Measurements from ENCODE around the gene MOG. TPM values are rescaled to one million over a fixed set of nuclear protein-coding genes. Genes with fewer than 3 reads are reported as not detected.

MOG gene
- total RNA-seq, 2 experiments from 2014 or later: not detected

GRCh38 chr6:29647927-29648642, 8.8 kb upstream of the MOG start:
- Histone ChIP-seq H3K4me2 (ENCODE audit: low read length) (no peak overlapping the region), H3K27ac (ENCODE audit: low read depth, low read length, poor library complexity, severe bottlenecking) (no peak overlapping the region), H3K4me1 (ENCODE audit: insufficient read depth, low read length, poor library complexity, severe bottlenecking) (peaks cover 10% of the 10 kb centered on the region), H4K20me1 (ENCODE audit: insufficient read depth, low read length) (no peaks in the 10 kb centered on the region), H3K4me3 (ENCODE audit: low read depth, low read length, poor library complexity, severe bottlenecking) (no peak overlapping the region), H3K36me3 (ENCODE audit: insufficient read depth, low read length) (no peaks in the 10 kb centered on the region), H3K9me2 (ENCODE audit: insufficient read depth, low read length) (no peaks in the 10 kb centered on the region), H3K9me3 (ENCODE audit: low read length) (no peaks in the 10 kb centered on the region), H2AFZ (ENCODE audit: low read length) (no peak overlapping the region), H3K79me2 (ENCODE audit: insufficient read depth, low read depth, low read length) (no peaks in the 10 kb centered on the region)
- ChIA-PET POLR2A (interaction anchor here (0.6 to 0.7 kb wide), 2 partner anchors 50 to 546 kb away, joined by 3 read pairs; no protein-coding TSS in a partner anchor), CTCF (ENCODE audit: unreplicated experiment) (interaction anchor here (0.6 to 1.0 kb wide), 2 partner anchors 14 to 703 kb away, joined by 3 to 4 read pairs; no protein-coding TSS in a partner anchor)
- peak; percentile 36 for DNase-seq (ENCODE audit: low spot score)
- TF ChIP-seq, protein P1, sequence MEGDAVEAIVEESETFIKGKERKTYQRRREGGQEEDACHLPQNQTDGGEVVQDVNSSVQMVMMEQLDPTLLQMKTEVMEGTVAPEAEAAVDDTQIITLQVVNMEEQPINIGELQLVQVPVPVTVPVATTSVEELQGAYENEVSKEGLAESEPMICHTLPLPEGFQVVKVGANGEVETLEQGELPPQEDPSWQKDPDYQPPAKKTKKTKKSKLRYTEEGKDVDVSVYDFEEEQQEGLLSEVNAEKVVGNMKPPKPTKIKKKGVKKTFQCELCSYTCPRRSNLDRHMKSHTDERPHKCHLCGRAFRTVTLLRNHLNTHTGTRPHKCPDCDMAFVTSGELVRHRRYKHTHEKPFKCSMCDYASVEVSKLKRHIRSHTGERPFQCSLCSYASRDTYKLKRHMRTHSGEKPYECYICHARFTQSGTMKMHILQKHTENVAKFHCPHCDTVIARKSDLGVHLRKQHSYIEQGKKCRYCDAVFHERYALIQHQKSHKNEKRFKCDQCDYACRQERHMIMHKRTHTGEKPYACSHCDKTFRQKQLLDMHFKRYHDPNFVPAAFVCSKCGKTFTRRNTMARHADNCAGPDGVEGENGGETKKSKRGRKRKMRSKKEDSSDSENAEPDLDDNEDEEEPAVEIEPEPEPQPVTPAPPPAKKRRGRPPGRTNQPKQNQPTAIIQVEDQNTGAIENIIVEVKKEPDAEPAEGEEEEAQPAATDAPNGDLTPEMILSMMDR (conservative IDR thresholded peaks at IDR 0.05; ENCODE audit: low read length): peak; percentile 81
- no peak for TF ChIP-seq EZH2phosphoT487 (IDR thresholded peaks at IDR 0.05; ENCODE audit: borderline replicate concordance, low read depth, low read length)
- intact Hi-C loops (cut with micrococcal nuclease; ENCODE audit: unreplicated experiment): no loop called here
- no TSS peak for BruUV-seq (replicated peaks)

DNA sequence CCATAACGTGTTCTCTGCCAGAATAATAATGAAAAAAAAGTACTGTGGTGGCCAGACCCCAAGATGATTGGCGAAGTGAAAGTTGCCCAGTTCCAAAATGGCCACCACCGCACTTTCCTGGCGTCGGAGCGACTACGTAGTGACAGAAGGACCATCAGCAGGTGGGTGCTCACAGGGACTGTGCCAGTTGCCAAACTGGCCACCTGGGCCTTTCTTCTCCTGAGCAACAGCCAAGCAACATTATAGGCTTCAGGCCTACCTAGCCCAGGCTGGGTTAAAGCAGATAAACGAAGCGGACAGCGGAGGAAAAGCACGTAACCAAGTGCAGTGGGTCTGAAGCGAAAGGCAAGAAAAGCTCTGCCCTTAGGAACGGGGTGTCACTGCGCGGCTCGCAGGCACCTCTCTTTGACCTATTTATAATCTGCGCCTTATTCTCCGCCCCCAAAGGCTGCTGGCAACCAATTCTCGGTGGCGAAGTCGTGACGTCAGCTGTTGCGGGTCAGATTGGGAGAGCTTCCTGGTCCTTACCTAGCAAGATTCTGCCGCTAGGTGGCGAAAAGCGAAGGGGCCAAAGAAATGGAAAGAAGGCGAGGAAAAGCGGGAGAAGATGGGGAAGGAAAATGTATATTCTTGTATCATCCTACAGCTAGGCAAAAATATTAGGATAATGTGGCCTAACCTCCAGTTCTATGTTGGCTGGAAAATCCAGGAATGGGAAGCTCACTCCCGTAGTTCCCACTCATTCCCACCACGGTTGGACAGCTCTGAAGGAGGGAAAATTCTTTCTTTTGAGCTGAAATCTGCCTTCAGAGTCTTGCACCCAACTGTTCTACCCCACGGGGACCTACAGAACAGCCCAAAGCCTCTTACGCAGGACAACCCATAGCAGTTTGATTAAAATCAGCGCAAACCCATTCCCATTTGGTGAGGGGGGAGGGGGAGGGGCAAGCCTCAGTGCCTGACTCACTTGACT, 6.9 kb upstream of the MOG start:
- intact Hi-C loops (cut with micrococcal nuclease; ENCODE audit: unreplicated experiment): loop anchor here (1.0 to 2.0 kb wide), 2 partner anchors 36 to 103 kb away; no protein-coding TSS in a partner anchor

More for the DNA sequence above, 6.9 kb upstream of the MOG start:
- CTCF ChIA-PET (ENCODE audit: unreplicated experiment): interaction anchor here (0.5 to 2.0 kb wide), 6 partner anchors 9 to 761 kb away, joined by 3 to 8 read pairs (median 4); partner anchors contain the start of gene GABBR1
- Histone ChIP-seq H4K20me1 (ENCODE audit: insufficient read depth, low read length) (no peaks in the 10 kb centered on the region), H3K4me2 (ENCODE audit: low read length) (peak overlapping the region; percentile 89), H3K4me1 (ENCODE audit: insufficient read depth, low read length, poor library complexity, severe bottlenecking) (peaks cover 10% of the 10 kb centered on the region), H2AFZ (ENCODE audit: low read length) (peak overlapping the region; percentile 88), H3K4me3 (ENCODE audit: low read depth, low read length, poor library complexity, severe bottlenecking) (peak overlapping the region; percentile 63), H3K79me2 (ENCODE audit: insufficient read depth, low read depth, low read length) (no peaks in the 10 kb centered on the region), H3K9me2 (ENCODE audit: insufficient read depth, low read length) (no peaks in the 10 kb centered on the region), H3K27ac (ENCODE audit: low read depth, low read length, poor library complexity, severe bottlenecking) (peak overlapping the region; percentile 49), H3K9me3 (ENCODE audit: low read length) (no peaks in the 10 kb centered on the region), H3K36me3 (ENCODE audit: insufficient read depth, low read length) (no peaks in the 10 kb centered on the region)
- BruUV-seq (replicated peaks): TSS peak; percentile 76
- POLR2A ChIA-PET: interaction anchor here (0.7 to 1.1 kb wide), 3 partner anchors 8 to 30 kb away, joined by 3 read pairs; no protein-coding TSS in a partner anchor
- DNase-seq (ENCODE audit: low spot score): peak; percentile 98
- TF ChIP-seq, protein P1 (conservative IDR thresholded peaks at IDR 0.05; ENCODE audit: low read length): peak; percentile 92
- no peak for TF ChIP-seq EZH2phosphoT487 (IDR thresholded peaks at IDR 0.05; ENCODE audit: borderline replicate concordance, low read depth, low read length)

All from OCI-LY7 (cell line).